ENCODE data around the gene SMIM12. TPM values are rescaled to one million over a fixed set of nuclear protein-coding genes. Genes with fewer than 3 reads are reported as not detected.
"Not testable (repeated sequence)": the region's sequence is repeated elsewhere in the genome, so short reads cannot be mapped to it uniquely, and the experiment has no call there.

The SMIM12 gene
- polyA plus RNA-seq, 1 donor = 34.8 TPM

DNA sequence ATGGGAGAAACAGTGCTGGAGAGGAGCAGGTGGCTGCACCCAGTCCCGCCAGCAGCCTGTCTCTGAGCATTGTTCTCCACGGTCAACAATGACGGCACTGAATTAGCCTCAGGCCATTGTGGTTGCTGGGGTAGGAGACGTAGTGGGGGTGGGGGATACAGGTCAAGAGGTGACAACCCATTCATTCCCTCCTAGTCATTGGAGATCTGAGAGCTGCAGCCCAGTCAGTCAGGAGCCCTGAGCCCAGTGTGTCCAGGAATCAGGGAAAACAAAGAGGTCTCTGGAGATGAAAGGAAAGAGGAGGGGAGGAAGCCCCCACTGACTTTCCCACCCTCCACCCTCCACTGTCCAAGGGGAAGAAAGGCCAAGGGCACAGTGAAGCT is 15.3 kb downstream of the SMIM12 start:
- DNase-seq = no peak

GRCh38 chr1:34843392-34844251 is 15.9 kb downstream of the SMIM12 start:
- DNase-seq = no peak

GRCh38 chr1:34842952-34843371 is 16.6 kb downstream of the SMIM12 start:
- DNase-seq = no peak

DNA sequence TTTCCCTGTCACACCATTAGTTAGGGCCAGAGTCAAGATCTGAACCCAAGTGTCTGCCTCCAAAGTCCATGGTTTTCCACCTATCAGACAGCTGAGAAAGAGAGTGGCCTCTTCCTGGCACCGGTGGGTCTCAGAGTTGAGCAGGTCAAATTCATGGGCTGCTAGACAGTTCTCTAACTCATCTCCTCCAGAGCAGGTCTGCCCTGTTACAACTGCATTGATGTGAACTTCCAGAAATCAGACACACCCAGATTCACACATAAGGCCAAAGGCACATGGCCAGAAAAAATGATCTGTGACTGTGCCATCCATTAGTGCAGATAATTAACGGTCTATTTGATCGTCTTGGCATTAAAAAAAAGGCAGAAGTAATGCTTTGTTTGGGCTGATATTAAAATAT is 17.5 kb downstream of the SMIM12 start:
- no peak for DNase-seq

- DNase-seq = no peak
Measured at GRCh38 chr1:34840426-34840825, 19.1 kb downstream of the SMIM12 start.

- no peak for DNase-seq
Measured at GRCh38 chr1:34839526-34840305, 19.8 kb downstream of the SMIM12 start.

- DNase-seq = no peak
Measured at GRCh38 chr1:34833711-34834110, 25.8 kb downstream of the SMIM12 start.

GRCh38 chr1:34831721-34832246 is 27.8 kb downstream of the SMIM12 start:
- DNase-seq = no peak

DNA sequence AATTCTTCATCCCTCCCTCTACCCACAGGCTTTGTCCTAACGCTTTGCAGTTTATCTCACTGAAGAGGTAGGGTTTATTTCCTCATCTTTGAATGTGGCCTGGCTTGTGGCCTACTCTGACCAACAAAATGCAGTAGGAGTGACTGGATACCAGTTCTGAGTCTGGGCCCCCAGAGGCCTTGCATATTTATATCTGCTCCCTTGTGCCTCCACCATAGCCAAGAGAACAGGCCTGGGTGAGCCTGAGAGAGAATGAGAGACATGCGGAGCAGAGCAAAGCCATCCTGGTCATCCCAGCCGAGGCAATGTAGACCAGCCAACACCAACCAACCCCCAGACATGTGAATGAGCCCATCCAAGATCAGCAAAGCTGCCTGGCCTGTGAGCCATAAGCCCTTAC is 30.3 kb downstream of the SMIM12 start:
- no peak for DNase-seq

GRCh38 chr1:34828611-34829010 is 30.9 kb downstream of the SMIM12 start:
- DNase-seq = no peak

- DNase-seq = no peak
Measured at GRCh38 chr1:34827341-34827941, 32.1 kb downstream of the SMIM12 start.

- no peak for DNase-seq
Measured at GRCh38 chr1:34825455-34826091, 34.0 kb downstream of the SMIM12 start.

GRCh38 chr1:34824817-34825454 is 34.6 kb downstream of the SMIM12 start:
- DNase-seq = no peak

GRCh38 chr1:34822202-34822601 is 37.3 kb downstream of the SMIM12 start:
- no peak for DNase-seq

DNA sequence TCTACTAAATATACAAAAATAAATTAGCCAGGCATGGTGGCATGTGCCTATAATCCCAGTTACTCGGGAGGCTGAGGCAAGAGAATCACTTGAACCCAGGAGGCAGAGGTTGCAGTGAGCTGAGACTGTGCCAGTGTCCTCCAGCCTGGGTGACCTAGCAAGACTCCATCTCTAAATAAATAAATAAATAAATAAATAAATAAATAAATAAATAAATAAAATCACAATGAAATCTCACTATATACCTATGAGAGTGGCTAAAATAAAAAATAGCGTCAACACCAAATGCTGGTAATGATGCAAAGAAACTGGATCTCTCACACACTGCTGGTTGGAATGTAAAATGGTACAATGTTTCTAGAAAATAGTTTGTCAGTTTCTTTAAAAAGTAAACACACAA is 40.7 kb downstream of the SMIM12 start:
- not testable (repeated sequence) for DNase-seq

DNA sequence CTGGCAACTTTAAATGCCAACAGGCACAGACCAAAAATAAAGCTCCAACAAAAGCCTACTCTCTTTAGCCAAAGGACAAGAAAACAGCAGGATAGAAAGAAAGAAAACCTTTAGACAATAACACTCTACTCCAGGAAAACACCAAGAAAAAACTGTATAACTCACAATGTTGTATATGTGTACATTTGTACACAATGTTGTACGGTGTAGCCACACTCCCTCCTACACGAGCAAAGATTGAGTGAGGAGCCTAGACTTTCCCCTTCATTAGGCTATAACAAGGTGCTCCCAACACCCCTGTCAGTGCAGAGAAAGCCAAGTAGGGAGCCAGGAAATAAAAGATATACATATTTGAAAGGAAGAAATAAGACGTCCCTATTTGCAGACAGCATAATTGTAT is 42.8 kb downstream of the SMIM12 start:
- DNase-seq = no peak

DNA sequence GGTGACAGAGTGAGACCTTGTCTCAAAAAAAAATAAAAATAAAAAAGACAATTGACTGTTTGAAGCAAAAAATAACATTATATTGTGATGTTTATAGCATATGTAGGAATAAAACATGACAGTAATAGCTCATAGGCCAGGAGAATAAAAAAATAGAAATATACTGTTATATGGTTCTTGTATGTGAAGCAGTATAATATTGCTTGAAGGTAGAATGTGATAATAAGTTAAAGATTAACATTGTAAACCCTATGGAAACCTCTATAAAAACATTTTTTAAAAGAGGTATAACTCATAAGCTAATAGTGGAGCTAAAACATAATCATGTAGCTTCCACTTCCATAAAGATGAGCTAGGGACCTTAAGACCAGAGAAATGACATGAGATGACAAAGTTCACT is 43.2 kb downstream of the SMIM12 start:
- DNase-seq = no peak

DNA sequence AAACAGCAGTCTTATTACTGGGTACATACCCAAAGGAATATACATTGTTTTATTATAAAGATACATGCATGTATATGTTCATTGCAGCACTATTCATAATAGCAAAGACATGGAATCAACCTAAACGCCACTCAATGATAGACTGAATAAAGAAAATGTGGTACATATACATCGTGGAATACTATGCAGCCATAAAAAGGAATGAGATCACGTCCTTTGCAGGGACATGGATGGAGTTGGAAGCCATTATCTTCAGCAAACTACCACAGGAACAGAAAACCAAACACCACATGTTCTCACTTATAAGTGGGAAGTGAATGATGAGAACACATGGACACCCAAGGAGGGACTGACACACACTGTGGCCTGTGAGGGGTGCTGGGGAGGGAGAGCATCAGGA is 48.8 kb downstream of the SMIM12 start:
- not testable (repeated sequence) for DNase-seq

GRCh38 chr1:34808051-34808810 is 51.3 kb downstream of the SMIM12 start:
- no peak for DNase-seq

DNA sequence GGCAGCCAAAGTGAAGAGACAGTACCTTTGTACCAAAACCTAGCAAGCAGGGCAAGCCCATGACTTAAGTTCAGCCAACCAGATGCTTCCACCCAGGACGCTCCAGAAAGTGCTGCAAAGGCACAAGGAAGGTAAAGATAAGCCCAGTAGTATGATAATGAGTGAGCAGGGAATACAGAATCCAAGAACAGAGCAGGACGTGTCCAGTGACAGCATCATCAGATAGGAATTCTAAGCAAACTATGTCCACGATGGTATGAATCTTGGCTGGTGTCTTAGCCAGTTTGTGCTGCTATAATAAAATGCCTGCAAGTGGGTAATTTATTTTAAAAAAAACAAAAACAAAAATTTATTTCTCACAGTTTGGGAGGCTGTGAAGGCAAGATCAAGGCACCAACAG is 53.2 kb downstream of the SMIM12 start:
- DNase-seq = no peak

- DNase-seq = no peak
Measured at GRCh38 chr1:34803770-34804169, 55.8 kb downstream of the SMIM12 start.

Measured in left kidney (tissue), 2 donors.